Peyer's patch (tissue), 4 donors: ENCODE results near the gene TIAM2.

Experiments
- CTCF ChIP-seq, 6 experiments: fragments of 450-650 bp in 4 of 6; fragments of 200-600 bp in 2 of 6; sonication (generic) in 1 of 6; IDR thresholded peaks; one replicate each; pipeline ENCODE4 v1.5.1; 2017 to 2019; ENCODE audit warnings: antibody characterized with exemption in 6 of 6, mild to moderate bottlenecking in 3 of 6, moderate library complexity in 1 of 6
- POLR2A ChIP-seq, 2 donors: fragments of 450-650 bp; IDR thresholded peaks; one replicate each; pipeline ENCODE4 v1.5.1; 2017; ENCODE audit warnings: antibody characterized with exemption in 2 of 2, mild to moderate bottlenecking in 2 of 2, moderate library complexity in 2 of 2

- TF ChIP-seq CTCF (IDR thresholded peaks at IDR 0.05) (no peak), POLR2A (IDR thresholded peaks at IDR 0.05) (no peak)
Measured at GRCh38 chr6:155155787-155156447, 160.8 kb downstream of the TIAM2 start.
